Left lung (tissue), 10 donors: ENCODE measurements around the gene FYN. TPM values are rescaled to one million over a fixed set of nuclear protein-coding genes. Genes with fewer than 3 reads are reported as not detected.

ENCODE experiments used
- ATAC-seq: fragments of 200-7000 bp; cut with Tn5 transposase; one replicate; pipeline ENCODE4 v1.9.1; 2020; ENCODE audit warnings: moderate library complexity
- DNase-seq, 4 donors: peaks; one replicate each; pipeline ENCODE4 v3.0.0-alpha.2; 2013 to 2020
- H3K27ac ChIP-seq, 2 donors: fragments of 200-600 bp; sonication (generic) in 1 of 2; one replicate each; pipeline versions ENCODE4 v1.5.0 to v1.8.0; 2020 to 2021
- H3K27me3 ChIP-seq, 2 donors: fragments of 200-600 bp; sonication (generic) in 1 of 2; one replicate each; pipeline versions ENCODE4 v1.5.0 to v1.8.0; 2020 to 2021
- H3K36me3 ChIP-seq, 2 donors: fragments of 200-600 bp; sonication (generic) in 1 of 2; one replicate each; pipeline versions ENCODE4 v1.5.0 to v1.8.0; 2020 to 2021
- H3K4me1 ChIP-seq, 2 donors: fragments of 200-600 bp; one replicate each; pipeline ENCODE4 v1.8.0; 2021
- H3K4me3 ChIP-seq, 2 donors: fragments of 200-600 bp; sonication (generic) in 1 of 2; one replicate each; pipeline versions ENCODE4 v1.5.0 to v1.8.0; 2020 to 2021; ENCODE audit warnings: mild to moderate bottlenecking in 1 of 2
- H3K9me3 ChIP-seq, 2 donors: fragments of 200-600 bp; sonication (generic) in 1 of 2; one replicate each; pipeline versions ENCODE4 v1.5.0 to v1.8.0; 2020 to 2021
- CTCF ChIP-seq, 2 donors: fragments of 200-600 bp; sonication (generic) in 1 of 2; IDR thresholded peaks; one replicate each; pipeline versions ENCODE4 v1.5.0 to v1.8.0; 2021; ENCODE audit warnings: antibody characterized with exemption in 2 of 2
- intact Hi-C, 2 donors: fragments of 100-400 bp; cut with DNase I; formaldehyde crosslinking; loops; one replicate each; pipeline versions ENCODE4 v1.11.2 to v1.14.2; 2022
- polyA plus RNA-seq, 6 donors: library from polyadenylated mRNA; unstranded; fragments of 120-200 nt; gene quantifications; one replicate each; pipeline ENCODE4 v1.2.1, GENCODE V29; 2013; ENCODE audit not compliant: insufficient read length in 6 of 6
- total RNA-seq, 2 donors: library from RNA; stranded (reverse); fragmentation: NEBNext Ultra II Directional; extraction: Animal tissue kit (Norgen Biotek cat#: 25700); gene quantifications; one replicate each; pipeline ENCODE4 v1.2.1, GENCODE V29; 2021
- donor health status: DM: no; HTN: yes; CAD: no.
- donor health status: DM: no; HTN: no; CAD: no.

The FYN gene
- total and polyA plus RNA-seq, 8 donors, result 58.8 to 165 (median 144) TPM

- Histone ChIP-seq H3K27me3 (no peaks in the 10 kb centered on the region), H3K9me3 (no peaks in the 10 kb centered on the region), H3K36me3 (no peaks in the 10 kb centered on the region), H3K27ac (peak overlapping the region in 1 of 2 donors; percentile 1), H3K4me1 (peaks cover 0 to 22% of the 10 kb centered on the region in 2 donors), H3K4me3 (no peak overlapping the region)
- no peak for DNase-seq
- no peak for ATAC-seq
- TF ChIP-seq CTCF (IDR thresholded peaks at IDR 0.05), result no peak
- intact Hi-C loops, result no loop called here
These were observed 90.3 kb downstream of the FYN start for GRCh38 chr6:111782887-111783466.

GRCh38 chr6:111782192-111782809 lies 91.0 kb downstream of the FYN start:
- DNase-seq, result no peak
- no peak overlapping the region for H3K27ac ChIP-seq
- ATAC-seq, result no peak
- H3K36me3 ChIP-seq, result no peaks in the 10 kb centered on the region
- H3K4me3 ChIP-seq, result no peak overlapping the region
- H3K9me3 ChIP-seq, result no peaks in the 10 kb centered on the region
- H3K4me1 ChIP-seq, result peaks cover 0 to 22% of the 10 kb centered on the region in 2 donors
- intact Hi-C loops, result no loop called here
- TF ChIP-seq CTCF (IDR thresholded peaks at IDR 0.05), result no peak
- no peaks in the 10 kb centered on the region for H3K27me3 ChIP-seq

DNA sequence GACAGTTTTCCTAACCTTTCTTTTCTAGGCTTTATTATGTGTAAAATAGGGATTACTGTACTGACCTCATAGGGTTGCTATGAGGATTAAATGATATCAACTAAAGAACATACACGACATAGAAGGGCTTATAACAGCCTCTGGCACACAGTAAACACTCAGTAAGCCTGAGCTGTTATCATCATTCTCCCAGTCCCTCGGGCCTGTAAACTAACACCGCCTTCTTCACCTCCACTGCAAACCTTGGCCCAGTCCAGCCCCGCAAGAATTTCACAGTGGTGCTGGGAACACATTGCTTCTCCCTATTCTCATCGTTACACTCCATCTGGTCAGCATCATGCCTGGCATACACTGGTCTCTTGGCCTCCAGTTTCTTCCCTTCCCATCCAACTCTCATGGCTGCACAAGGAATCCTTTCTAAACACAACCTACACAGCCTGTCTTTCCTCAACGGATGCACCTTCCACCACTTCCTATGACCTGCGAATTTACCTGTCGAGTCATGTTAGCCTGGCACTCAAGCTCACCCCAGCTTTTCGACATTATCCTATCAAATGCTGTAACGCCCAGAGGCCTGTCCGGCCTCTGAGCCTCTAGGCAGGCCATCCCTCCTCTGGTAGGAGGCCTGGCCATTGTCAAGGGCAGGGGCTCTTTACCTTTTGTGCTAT lies 92.1 kb downstream of the FYN start:
- intact Hi-C loops, result no loop called here
- TF ChIP-seq CTCF (IDR thresholded peaks at IDR 0.05), result no peak
- Histone ChIP-seq H3K4me1 (peaks cover 0 to 28% of the 10 kb centered on the region in 2 donors), H3K27ac (no peak overlapping the region), H3K27me3 (no peaks in the 10 kb centered on the region), H3K36me3 (no peaks in the 10 kb centered on the region), H3K9me3 (no peaks in the 10 kb centered on the region), H3K4me3 (no peak overlapping the region)
- DNase-seq, result no peak
- no peak for ATAC-seq

DNA sequence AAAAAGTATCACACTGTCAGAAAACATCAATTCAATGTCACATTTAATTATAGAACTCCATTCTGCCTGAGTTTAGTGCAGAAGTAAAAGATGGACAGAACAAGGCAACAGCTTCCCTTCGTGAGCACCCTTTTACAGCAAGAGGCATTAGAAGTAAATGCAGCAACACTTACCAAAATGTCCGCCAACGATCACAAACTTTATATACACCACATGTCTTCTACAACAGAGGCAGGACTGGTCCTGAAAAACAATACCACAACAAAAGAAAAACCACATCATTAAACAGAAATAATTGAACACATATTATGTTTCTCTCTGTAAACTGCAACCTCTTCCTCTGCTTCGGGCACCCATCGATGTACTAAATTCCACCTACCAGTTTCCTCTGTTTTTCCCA lies 92.9 kb downstream of the FYN start:
- TF ChIP-seq CTCF (IDR thresholded peaks at IDR 0.05), result no peak

DNA sequence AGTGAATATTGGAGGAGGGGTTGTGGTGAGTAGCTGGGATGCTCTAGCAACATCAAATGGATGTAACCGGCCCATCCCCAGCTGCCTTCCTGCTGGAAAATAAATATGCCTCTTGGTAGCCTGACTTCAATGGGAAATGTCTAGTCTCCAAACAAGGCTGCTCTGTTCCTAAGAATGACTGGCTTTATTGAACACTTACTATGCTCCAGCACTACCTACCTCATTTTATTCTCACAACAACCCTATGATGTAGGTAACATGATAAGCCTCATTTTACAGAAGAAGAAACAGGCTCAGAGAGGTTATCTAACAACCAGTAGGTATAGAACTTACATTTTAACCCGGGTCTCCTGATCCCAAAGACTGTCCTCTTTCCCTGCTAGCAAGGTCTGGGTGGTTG lies 93.6 kb downstream of the FYN start:
- DNase-seq, result no peak
- Histone ChIP-seq H3K9me3 (no peaks in the 10 kb centered on the region), H3K27ac (no peak overlapping the region), H3K4me1 (peaks cover 0 to 24% of the 10 kb centered on the region in 2 donors), H3K4me3 (no peak overlapping the region), H3K36me3 (no peaks in the 10 kb centered on the region), H3K27me3 (no peaks in the 10 kb centered on the region)
- no peak for ATAC-seq
- no peak for TF ChIP-seq CTCF (IDR thresholded peaks at IDR 0.05)
- intact Hi-C loops, result no loop called here

More for the DNA sequence above, 92.9 kb downstream of the FYN start:
- ATAC-seq (no peak), DNase-seq (no peak)
- no peak overlapping the region for H3K4me3 ChIP-seq
- no peaks in the 10 kb centered on the region for H3K9me3 ChIP-seq
- H3K27ac ChIP-seq, result no peak overlapping the region
- H3K36me3 ChIP-seq, result no peaks in the 10 kb centered on the region
- peaks cover 0 to 31% of the 10 kb centered on the region in 2 donors for H3K4me1 ChIP-seq
- intact Hi-C loops, result no loop called here
- H3K27me3 ChIP-seq, result no peaks in the 10 kb centered on the region
